Panc1 (cell line): Measurements from ENCODE around the gene CTBP1. TPM values are rescaled to one million over a fixed set of nuclear protein-coding genes. Genes with fewer than 3 reads are reported as not detected.

Experiments used
- ATAC-seq: fragments of 200-7000 bp; cut with Tn5 transposase; 2 replicates; pipeline ENCODE4 v1.9.1; 2020; ENCODE audit warnings: mild to moderate bottlenecking, moderate library complexity
- BruUV-seq: library from RNA; stranded (reverse); fragments of 400-500 nt; replicated peaks from 2 replicates; lab custom pipeline; 2021; lab: Mats Ljungman, UMichigan
- CTCF ChIA-PET: fragments of 300-600 bp; sonication (Branson Sonifier 250); formaldehyde crosslinking; loops from one replicate; lab custom pipeline; 2022; ENCODE audit warnings: antibody characterized with exemption; lab: Charles Lee
- POLR2A ChIA-PET: fragments of 300-600 bp; sonication (Branson Sonifier 250); formaldehyde crosslinking; loops from one replicate; lab custom pipeline; 2022; ENCODE audit warnings: antibody characterized with exemption; lab: Charles Lee
- DNase-seq: peaks from one replicate; pipeline ENCODE4 v3.0.0-alpha.2; 2010; ENCODE audit warnings: low read depth, low spot score
- H3K27ac ChIP-seq: 2 replicates; pipeline ENCODE4 v1.5.1; 2011; ENCODE audit warnings: mild to moderate bottlenecking, low read length, inconsistent platforms
- H3K27me3 ChIP-seq: fragments of 200-500 bp; sonication (Bioruptor generic); 2 replicates; pipeline ENCODE4 v1.6.0; 2014; ENCODE audit warnings: low read length, inconsistent platforms; ENCODE audit not compliant: control insufficient read depth, insufficient read depth
- H3K36me3 ChIP-seq: fragments of 200-500 bp; sonication (Bioruptor generic); 2 replicates; pipeline ENCODE4 v1.5.1; 2014; ENCODE audit warnings: inconsistent platforms, mild to moderate bottlenecking, low read length, moderate library complexity; ENCODE audit not compliant: control insufficient read depth, insufficient read depth
- H3K4me1 ChIP-seq: 2 replicates; pipeline ENCODE4 v1.5.1; 2011; ENCODE audit warnings: inconsistent platforms, mild to moderate bottlenecking, low read length, moderate library complexity; ENCODE audit not compliant: control insufficient read depth, insufficient read depth
- H3K4me3 ChIP-seq, 2 experiments: 2 replicates each; pipeline ENCODE4 v1.5.1; 2011 to 2012; ENCODE audit warnings: low read depth in 2 of 2, low read length in 2 of 2, mild to moderate bottlenecking in 2 of 2, inconsistent platforms in 1 of 2, moderate library complexity in 1 of 2
- H3K9me3 ChIP-seq: fragments of 200-500 bp; sonication (Bioruptor generic); 2 replicates; pipeline ENCODE4 v1.5.1; 2014; ENCODE audit warnings: low read depth, mild to moderate bottlenecking, inconsistent platforms, low read length, moderate library complexity; ENCODE audit not compliant: control insufficient read depth, insufficient read depth
- CTCF ChIP-seq: fragments of 450-650 bp; IDR thresholded peaks from 2 replicates; pipeline ENCODE4 v1.5.1; 2017; ENCODE audit warnings: mild to moderate bottlenecking
- POLR2AphosphoS5 ChIP-seq: IDR thresholded peaks from 2 replicates; pipeline ENCODE4 v1.6.1; 2012; ENCODE audit warnings: mild to moderate bottlenecking, low read depth, low read length, moderate library complexity
- REST ChIP-seq, 2 experiments: IDR thresholded peaks; 2 replicates each; pipeline ENCODE4 v1.6.1; 2011 to 2012; ENCODE audit warnings: low read depth in 2 of 2, control low read depth in 1 of 2, low read length in 1 of 2, mild to moderate bottlenecking in 1 of 2, moderate library complexity in 1 of 2; ENCODE audit not compliant: insufficient read depth in 1 of 2
- SIN3A ChIP-seq: IDR thresholded peaks from 2 replicates; pipeline ENCODE4 v1.6.1; 2012; ENCODE audit warnings: low read depth, mild to moderate bottlenecking, low read length, moderate library complexity, borderline replicate concordance; ENCODE audit not compliant: insufficient read depth
- TCF7L2 ChIP-seq: IDR thresholded peaks from 2 replicates; pipeline ENCODE4 v1.6.1; 2011; ENCODE audit warnings: mild to moderate bottlenecking, low read depth, low read length, inconsistent platforms
- in situ Hi-C: cut with HindIII; loops from 2 replicates; pipeline ENCODE4 v1.10.0; 2016; ENCODE audit warnings: low sequenced_read_pairs, low pct_unique_long_range_greater_than_20kb
- intact Hi-C: fragments of 100-400 bp; cut with micrococcal nuclease; formaldehyde crosslinking; loops from one replicate; pipeline ENCODE4 v1.10.0; 2022; ENCODE audit not compliant: unreplicated experiment
- total RNA-seq: library from RNA; stranded (reverse); gene quantifications from one replicate; pipeline ENCODE4 v1.2.1, GENCODE V29; 2021; ENCODE audit not compliant: unreplicated experiment

The CTBP1 gene
- total RNA-seq, 1 experiment from 2014 or later: 157 TPM

- H3K9me3 ChIP-seq: no peaks in the 10 kb centered on the region
- H3K36me3 ChIP-seq: no peaks in the 10 kb centered on the region
- ChIA-PET POLR2A (no interaction called here), CTCF (no interaction called here)
- no peak overlapping the region for H3K27ac ChIP-seq
- no peak for ATAC-seq
- BruUV-seq: no TSS peak
- H3K4me1 ChIP-seq: no peaks in the 10 kb centered on the region
- intact Hi-C loops (no loop called here), in situ Hi-C loops (no loop called here)
- no peak overlapping the region for H3K4me3 ChIP-seq
- TF ChIP-seq POLR2AphosphoS5: no peak
- TF ChIP-seq CTCF: no peak
- TF ChIP-seq TCF7L2: no peak
- TF ChIP-seq REST (IDR thresholded peaks at IDR 0.05; ENCODE audit: insufficient read depth in 1 of 2, low read depth in 2 of 2, low read length in 1 of 2): no peak
- TF ChIP-seq SIN3A: no peak
- DNase-seq: no peak
- H3K27me3 ChIP-seq: no peaks in the 10 kb centered on the region
Measured at GRCh38 chr4:1220566-1220965, 28.4 kb downstream of the CTBP1 start.

- DNase-seq (no peak), ATAC-seq (no peak)
- Histone ChIP-seq H3K4me1 (no peaks in the 10 kb centered on the region), H3K27ac (no peak overlapping the region), H3K36me3 (no peaks in the 10 kb centered on the region), H3K9me3 (no peaks in the 10 kb centered on the region), H3K27me3 (no peaks in the 10 kb centered on the region), H3K4me3 (no peak overlapping the region)
- ChIA-PET CTCF (no interaction called here), POLR2A (no interaction called here)
- in situ Hi-C loops (no loop called here), intact Hi-C loops (no loop called here)
- no TSS peak for BruUV-seq
- no peak for TF ChIP-seq TCF7L2
- no peak for TF ChIP-seq POLR2AphosphoS5
- no peak for TF ChIP-seq REST (IDR thresholded peaks at IDR 0.05; ENCODE audit: insufficient read depth in 1 of 2, low read depth in 2 of 2, low read length in 1 of 2)
- TF ChIP-seq SIN3A: no peak
- no peak for TF ChIP-seq CTCF
Measured at GRCh38 chr4:1219566-1219950, 29.4 kb downstream of the CTBP1 start.
